Kidney epithelial cell (primary cell): ENCODE results near the gene FAM50B. TPM values are rescaled to one million over a fixed set of nuclear protein-coding genes. Genes with fewer than 3 reads are reported as not detected.

Experiments
- DNase-seq: peaks from one replicate; pipeline ENCODE4 v3.0.0-alpha.2; 2010; ENCODE audit warnings: low read depth
- H3K27me3 ChIP-seq: 2 replicates; pipeline ENCODE4 v1.6.0; 2011; ENCODE audit warnings: low read length; ENCODE audit not compliant: control insufficient read depth, insufficient read depth
- H3K36me3 ChIP-seq: 2 replicates; pipeline ENCODE4 v1.5.1; 2011; ENCODE audit warnings: low read length; ENCODE audit not compliant: control insufficient read depth, insufficient read depth
- H3K4me3 ChIP-seq: 2 replicates; pipeline ENCODE4 v1.5.1; 2011; ENCODE audit warnings: low read depth, mild to moderate bottlenecking, control low read depth, low read length
- CTCF ChIP-seq: IDR thresholded peaks from 2 replicates; pipeline ENCODE4 v1.5.1; 2011; ENCODE audit warnings: mild to moderate bottlenecking, moderate library complexity, low read length, control low read depth, inconsistent platforms; ENCODE audit not compliant: insufficient read depth, poor library complexity, severe bottlenecking
- total RNA-seq: library from RNA; depleted of rRNA; stranded (reverse); fragments of >200 nt; gene quantifications from 2 replicates; pipeline ENCODE4 v1.2.3, GENCODE V29; 2015

The FAM50B gene
- total RNA-seq, 1 donor from 2014 or later: 8.6 TPM

GRCh38 chr6:3885262-3886036, 36.3 kb downstream of the FAM50B start:
- Histone ChIP-seq H3K36me3 (no peaks in the 10 kb centered on the region), H3K4me3 (no peak overlapping the region), H3K27me3 (no peaks in the 10 kb centered on the region)
- TF ChIP-seq CTCF: peak; percentile 45
- no peak for DNase-seq

GRCh38 chr6:3887150-3887700, 38.1 kb downstream of the FAM50B start:
- peak; percentile 41 for TF ChIP-seq CTCF
- Histone ChIP-seq H3K27me3 (no peaks in the 10 kb centered on the region), H3K36me3 (no peaks in the 10 kb centered on the region), H3K4me3 (no peak overlapping the region)
- DNase-seq: no peak

GRCh38 chr6:3888153-3888957, 39.2 kb downstream of the FAM50B start:
- DNase-seq: no peak
- H3K27me3 ChIP-seq: no peaks in the 10 kb centered on the region
- no peak for TF ChIP-seq CTCF
- no peaks in the 10 kb centered on the region for H3K36me3 ChIP-seq
- no peak overlapping the region for H3K4me3 ChIP-seq

GRCh38 chr6:3890047-3890446, 40.9 kb downstream of the FAM50B start:
- no peak for TF ChIP-seq CTCF
- Histone ChIP-seq H3K27me3 (no peaks in the 10 kb centered on the region), H3K36me3 (no peaks in the 10 kb centered on the region), H3K4me3 (no peak overlapping the region)
- no peak for DNase-seq

GRCh38 chr6:3891883-3892282, 42.7 kb downstream of the FAM50B start:
- Histone ChIP-seq H3K36me3 (no peaks in the 10 kb centered on the region), H3K27me3 (no peaks in the 10 kb centered on the region), H3K4me3 (no peak overlapping the region)
- TF ChIP-seq CTCF: no peak
- DNase-seq: no peak
